Neural cell (in vitro differentiated cells): ENCODE measurements around the gene RDH11. TPM values are rescaled to one million over a fixed set of nuclear protein-coding genes. Genes with fewer than 3 reads are reported as not detected.

ENCODE experiments used
- H2AFZ ChIP-seq: fragments of 200-600, 300-800 bp; sonication (generic), shearing (Covaris generic); 2 replicates; pipeline ENCODE4 v1.6.0; 2014; ENCODE audit warnings: low read depth, mild to moderate bottlenecking, antibody characterized with exemption, low read length, moderate library complexity
- H3F3A ChIP-seq: fragments of 200-600 bp; shearing (Covaris generic); 2 replicates; pipeline ENCODE4 v1.6.1; 2016; ENCODE audit warnings: mild to moderate bottlenecking, moderate library complexity, mixed read lengths, antibody characterized with exemption, low read length; ENCODE audit not compliant: insufficient read depth, poor library complexity, severe bottlenecking
- H3K27ac ChIP-seq: fragments of 200-600, 300-800 bp; sonication (generic), shearing (Covaris generic); 2 replicates; pipeline ENCODE4 v1.5.1; 2014; ENCODE audit warnings: mild to moderate bottlenecking, low read length, moderate library complexity
- H3K27me3 ChIP-seq: fragments of 300-800, 200-600 bp; sonication (generic), shearing (Covaris generic); 2 replicates; pipeline ENCODE4 v1.6.0; 2014; ENCODE audit warnings: mild to moderate bottlenecking, low read depth, low read length, moderate library complexity; ENCODE audit not compliant: insufficient read depth
- H3K36me3 ChIP-seq: fragments of 300-800, 200-600 bp; sonication (generic), shearing (Covaris generic); 2 replicates; pipeline ENCODE4 v1.5.1; 2014; ENCODE audit warnings: mild to moderate bottlenecking, antibody characterized with exemption, low read length, moderate library complexity; ENCODE audit not compliant: insufficient read depth
- H3K4me2 ChIP-seq: fragments of 300-800, 200-600 bp; sonication (generic), shearing (Covaris generic); 2 replicates; pipeline ENCODE4 v1.6.0; 2014; ENCODE audit warnings: mild to moderate bottlenecking, low read length
- H3K4me3 ChIP-seq: fragments of 300-800, 200-600 bp; sonication (generic), shearing (Covaris generic); 2 replicates; pipeline ENCODE4 v1.5.1; 2014; ENCODE audit warnings: mild to moderate bottlenecking, low read length, moderate library complexity
- H3K79me2 ChIP-seq: fragments of 200-600 bp; shearing (Covaris generic); replicated peaks from 2 replicates; pipeline ENCODE4 v1.6.0; 2014; ENCODE audit warnings: mild to moderate bottlenecking, low read length, moderate library complexity; ENCODE audit not compliant: insufficient read depth
- H3K9ac ChIP-seq: fragments of 300-800, 200-600 bp; sonication (generic), shearing (Covaris generic); 2 replicates; pipeline ENCODE4 v1.6.1; 2016; ENCODE audit warnings: mild to moderate bottlenecking, low read length, mixed read lengths
- H3K9me2 ChIP-seq: fragments of 200-600 bp; shearing (Covaris generic); 2 replicates; pipeline ENCODE4 v1.6.1; 2016; ENCODE audit warnings: mild to moderate bottlenecking, low read length, mixed read lengths; ENCODE audit not compliant: insufficient read depth
- H3K9me3 ChIP-seq: fragments of 200-600, 300-800 bp; sonication (generic), shearing (Covaris generic); 2 replicates; pipeline ENCODE4 v1.6.1; 2016; ENCODE audit warnings: mild to moderate bottlenecking, mixed run types, low read length, moderate library complexity, mixed read lengths
- H4K20me1 ChIP-seq: fragments of 200-600 bp; shearing (Covaris generic); 2 replicates; pipeline ENCODE4 v1.6.1; 2016; ENCODE audit warnings: mild to moderate bottlenecking, mixed run types; ENCODE audit not compliant: insufficient read depth
- CTCF ChIP-seq: fragments of 450-650 bp; IDR thresholded peaks from 2 replicates; pipeline ENCODE4 v1.5.1; 2014; ENCODE audit warnings: antibody characterized with exemption, mild to moderate bottlenecking, moderate library complexity; ENCODE audit not compliant: poor library complexity, severe bottlenecking
- EP300 ChIP-seq: fragments of 450-650 bp; conservative IDR thresholded peaks from 2 replicates; pipeline ENCODE4 v1.6.1; 2014; ENCODE audit warnings: antibody characterized with exemption, mild to moderate bottlenecking, moderate library complexity; ENCODE audit not compliant: poor library complexity, severe bottlenecking
- EZH2 ChIP-seq: fragments of 200-600, 300-800 bp; shearing (Covaris generic), sonication (generic); IDR thresholded peaks from 2 replicates; pipeline ENCODE4 v1.6.1; 2014; ENCODE audit warnings: antibody characterized with exemption, low read length, borderline replicate concordance, mild to moderate bottlenecking; ENCODE audit not compliant: insufficient read depth, poor library complexity, severe bottlenecking
- MXI1 ChIP-seq: fragments of 450-650 bp; conservative IDR thresholded peaks from 2 replicates; pipeline ENCODE4 v1.6.1; 2014; ENCODE audit warnings: antibody characterized with exemption, mild to moderate bottlenecking; ENCODE audit not compliant: poor library complexity, severe bottlenecking
- POLR2AphosphoS5 ChIP-seq: IDR thresholded peaks from 2 replicates; pipeline ENCODE4 v1.6.1; 2012
- RAD21 ChIP-seq: fragments of 450-650 bp; conservative IDR thresholded peaks from 2 replicates; pipeline ENCODE4 v1.6.1; 2014; ENCODE audit warnings: antibody characterized with exemption, mild to moderate bottlenecking, moderate library complexity
- REST ChIP-seq: IDR thresholded peaks from 2 replicates; pipeline ENCODE4 v1.6.1; 2012; ENCODE audit warnings: borderline replicate concordance
- SMC3 ChIP-seq: fragments of 450-650 bp; conservative IDR thresholded peaks from 2 replicates; pipeline ENCODE4 v1.6.1; 2014; ENCODE audit warnings: antibody characterized with exemption, mild to moderate bottlenecking, moderate library complexity; ENCODE audit not compliant: poor library complexity
- TAF1 ChIP-seq: IDR thresholded peaks from 2 replicates; pipeline ENCODE4 v1.6.1; 2012; ENCODE audit warnings: low read depth
- polyA plus RNA-seq: library from polyadenylated mRNA; depleted of rRNA; stranded (reverse); fragments of >200 nt; gene quantifications from 2 replicates; pipeline ENCODE4 v1.2.3, GENCODE V29; 2014

Gene RDH11
- polyA plus RNA-seq, 1 donor from 2014 or later: 190 TPM

- Histone ChIP-seq H3K9me3 (no peaks in the 10 kb centered on the region), H3K79me2 (no peaks in the 10 kb centered on the region), H3K4me3 (no peak overlapping the region), H2AFZ (no peak overlapping the region), H3K36me3 (no peaks in the 10 kb centered on the region), H3K9me2 (no peaks in the 10 kb centered on the region), H3K27me3 (no peaks in the 10 kb centered on the region), H4K20me1 (no peaks in the 10 kb centered on the region), H3K4me2 (no peak overlapping the region), H3K27ac (no peak overlapping the region), H3F3A (no peaks in the 10 kb centered on the region), H3K9ac (no peak overlapping the region)
- no peak for TF ChIP-seq RAD21
- no peak for TF ChIP-seq REST
- TF ChIP-seq MXI1: no peak
- TF ChIP-seq POLR2AphosphoS5: no peak
- TF ChIP-seq CTCF: no peak
- TF ChIP-seq EP300: no peak
- TF ChIP-seq SMC3: no peak
These were observed 29.6 kb upstream of the RDH11 start for GRCh38 chr14:67725171-67725570.

- Histone ChIP-seq H3K27me3 (no peaks in the 10 kb centered on the region), H3K9me3 (no peaks in the 10 kb centered on the region), H4K20me1 (no peaks in the 10 kb centered on the region), H3K36me3 (no peaks in the 10 kb centered on the region), H3K79me2 (no peaks in the 10 kb centered on the region), H3K4me2 (no peak overlapping the region), H3K9me2 (no peaks in the 10 kb centered on the region), H3F3A (no peaks in the 10 kb centered on the region), H2AFZ (no peak overlapping the region), H3K4me3 (no peak overlapping the region), H3K27ac (no peak overlapping the region), H3K9ac (no peak overlapping the region)
- TF ChIP-seq EZH2: no peak
- no peak for TF ChIP-seq RAD21
- no peak for TF ChIP-seq SMC3
- TF ChIP-seq CTCF: no peak
- no peak for TF ChIP-seq REST
- TF ChIP-seq TAF1: no peak
- no peak for TF ChIP-seq POLR2AphosphoS5
- no peak for TF ChIP-seq EP300
- no peak for TF ChIP-seq MXI1
These were observed 26.7 kb upstream of the RDH11 start for GRCh38 chr14:67722293-67722692.
